Measurements from ENCODE around the gene FBXL19. TPM values are rescaled to one million over a fixed set of nuclear protein-coding genes. Genes with fewer than 3 reads are reported as not detected.

FBXL19 gene
- total and polyA plus RNA-seq, 2 of the 8 experiments (the other 6 are each of a cell fraction or from before 2014, with no cell fraction given), result 47.2 to 72.2 TPM

DNA sequence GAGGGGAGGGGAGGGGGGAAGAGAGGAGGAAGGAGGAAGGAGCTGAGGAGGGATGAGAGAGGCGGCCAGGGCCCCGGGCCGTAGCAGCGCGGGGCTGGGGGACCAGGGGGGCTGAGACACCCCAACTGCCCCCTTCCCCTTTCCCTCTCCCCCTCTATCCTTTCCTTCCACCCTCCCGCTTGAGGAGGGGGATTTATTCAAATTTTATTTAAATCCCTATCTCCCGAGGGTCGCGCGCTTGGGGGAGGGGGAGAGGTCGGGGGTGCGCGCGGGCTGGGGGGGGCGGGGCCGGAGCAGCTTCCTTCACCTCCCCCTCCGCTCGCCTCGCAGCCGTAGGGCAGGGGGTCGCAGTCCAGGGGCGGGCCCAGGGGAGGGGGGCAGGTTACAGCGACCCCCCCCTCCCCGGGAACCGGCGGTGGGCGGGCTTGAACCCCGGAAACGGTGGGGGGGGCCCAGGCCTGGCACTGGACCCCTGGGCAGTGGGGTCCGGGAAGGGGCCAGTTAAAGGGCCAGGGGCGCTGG lies at the start of gene FBXL19 (continued):
- no peak for TF ChIP-seq RNF2 (IDR thresholded peaks at IDR 0.05; ENCODE audit: borderline replicate concordance, low read depth, low read length, missing control alignments, poor library complexity, severe bottlenecking)
